ENCODE measurements around the gene STAG3.
A peak's percentile ranks its signal among the peaks of the same experiment; 100 is the strongest.
"Not testable (repeated sequence)": the region's sequence is repeated elsewhere in the genome, so short reads cannot be mapped to it uniquely, and the experiment has no call there.

STAG3 gene

GRCh38 chr7:100212631-100213286, 35.0 kb downstream of the STAG3 start:
- DNase-seq = no peak

GRCh38 chr7:100213672-100214071, 36.0 kb downstream of the STAG3 start:
- DNase-seq = no peak

- not testable (repeated sequence) for DNase-seq
Measured at GRCh38 chr7:100214356-100214755, 36.6 kb downstream of the STAG3 start.

GRCh38 chr7:100215895-100216294, 38.2 kb downstream of the STAG3 start:
- no peak for DNase-seq

GRCh38 chr7:100217934-100218333, 40.2 kb downstream of the STAG3 start:
- not testable (repeated sequence) for DNase-seq

GRCh38 chr7:100219271-100219737, 41.6 kb downstream of the STAG3 start:
- no peak for DNase-seq

GRCh38 chr7:100219801-100220585, 42.3 kb downstream of the STAG3 start, which contains the start of gene PVRIG:
TSS of gene PVRIG (plus strand) at chr7:100219949. CDS start at chr7:100219971, 22 bp downstream.
- not testable (repeated sequence) for DNase-seq

GRCh38 chr7:100220586-100221230, 43.0 kb downstream of the STAG3 start:
- no peak for DNase-seq

- no peak for DNase-seq
Measured at GRCh38 chr7:100221231-100221718, 43.6 kb downstream of the STAG3 start.

GRCh38 chr7:100221767-100222444, 44.2 kb downstream of the STAG3 start:
- DNase-seq = no peak

- DNase-seq = no peak
Measured at GRCh38 chr7:100222445-100223132, 44.9 kb downstream of the STAG3 start.

- DNase-seq = not testable (repeated sequence)
Measured at GRCh38 chr7:100223376-100223927, 45.7 kb downstream of the STAG3 start.

GRCh38 chr7:100224891-100225290, 47.2 kb downstream of the STAG3 start:
- not testable (repeated sequence) for DNase-seq

GRCh38 chr7:100234660-100235317, 57.1 kb downstream of the STAG3 start:
- not testable (repeated sequence) for DNase-seq

GRCh38 chr7:100239975-100240374, 62.3 kb downstream of the STAG3 start:
- not testable (repeated sequence) for DNase-seq

- not testable (repeated sequence) for DNase-seq
Measured at GRCh38 chr7:100243385-100243784, 65.7 kb downstream of the STAG3 start.

GRCh38 chr7:100244988-100245605, 67.4 kb downstream of the STAG3 start:
- DNase-seq = not testable (repeated sequence)

GRCh38 chr7:100246121-100246864, 68.6 kb downstream of the STAG3 start:
- DNase-seq = peak; percentile 22

- not testable (repeated sequence) for DNase-seq
Measured at GRCh38 chr7:100246865-100247137, 69.1 kb downstream of the STAG3 start.
